Thoracic aorta (tissue), 2 donors: ENCODE measurements around the gene KCNB1. TPM values are rescaled to one million over a fixed set of nuclear protein-coding genes. Genes with fewer than 3 reads are reported as not detected.

Source experiments
- ATAC-seq: fragments of 150-250 bp; one replicate; pipeline ENCODE4 v1.8.0; 2017; ENCODE audit warnings: low read depth; ENCODE audit not compliant: insufficient number of reproducible peaks, low FRiP score
- DNase-seq: peaks from one replicate; pipeline ENCODE4 v3.0.0-alpha.2; 2020; ENCODE audit warnings: low spot score
- H3K27ac ChIP-seq, 2 donors: fragments of 200-600 bp; sonication (generic); 1 replicate in 1 of 2; 2 replicates in 1 of 2; pipeline ENCODE4 v1.5.1; 2016; ENCODE audit warnings: mild to moderate bottlenecking in 2 of 2, moderate library complexity in 2 of 2
- H3K27me3 ChIP-seq: fragments of 200-600 bp; sonication (generic); replicated peaks from 2 replicates; pipeline ENCODE4 v1.6.0; 2016; ENCODE audit warnings: mild to moderate bottlenecking; ENCODE audit not compliant: insufficient read depth
- H3K36me3 ChIP-seq: fragments of 200-600 bp; sonication (generic); one replicate; pipeline ENCODE4 v1.5.1; 2016
- H3K4me1 ChIP-seq, 2 donors: fragments of 200-600 bp; sonication (generic); 1 replicate in 1 of 2; 2 replicates in 1 of 2; pipeline versions ENCODE4 v1.5.1 to v1.6.0; 2016; ENCODE audit warnings: low read depth in 2 of 2, mild to moderate bottlenecking in 1 of 2; ENCODE audit not compliant: control insufficient read depth in 1 of 2
- H3K4me3 ChIP-seq: fragments of 200-600 bp; sonication (generic); 2 replicates; pipeline ENCODE4 v1.5.1; 2016; ENCODE audit warnings: mild to moderate bottlenecking
- H3K9me3 ChIP-seq: fragments of 200-600 bp; sonication (generic); 2 replicates; pipeline ENCODE4 v1.5.1; 2016
- total RNA-seq, 2 donors: library from RNA; depleted of rRNA; stranded (reverse); fragments of >200 nt; gene quantifications; one replicate each; pipeline versions ENCODE4 v1.1.0 to v1.2.3, GENCODE V29; 2016
- TF ChIP-seq, protein P1 (sequence below): fragments of 200-600 bp; sonication (generic); IDR thresholded peaks from one replicate; pipeline ENCODE4 v1.5.1; 2019; ENCODE audit warnings: antibody characterized with exemption

Gene KCNB1
- total RNA-seq, 2 donors from 2014 or later = 1.4 to 2.3 TPM

- ATAC-seq (no peak), DNase-seq (no peak)
- TF ChIP-seq, protein P1, sequence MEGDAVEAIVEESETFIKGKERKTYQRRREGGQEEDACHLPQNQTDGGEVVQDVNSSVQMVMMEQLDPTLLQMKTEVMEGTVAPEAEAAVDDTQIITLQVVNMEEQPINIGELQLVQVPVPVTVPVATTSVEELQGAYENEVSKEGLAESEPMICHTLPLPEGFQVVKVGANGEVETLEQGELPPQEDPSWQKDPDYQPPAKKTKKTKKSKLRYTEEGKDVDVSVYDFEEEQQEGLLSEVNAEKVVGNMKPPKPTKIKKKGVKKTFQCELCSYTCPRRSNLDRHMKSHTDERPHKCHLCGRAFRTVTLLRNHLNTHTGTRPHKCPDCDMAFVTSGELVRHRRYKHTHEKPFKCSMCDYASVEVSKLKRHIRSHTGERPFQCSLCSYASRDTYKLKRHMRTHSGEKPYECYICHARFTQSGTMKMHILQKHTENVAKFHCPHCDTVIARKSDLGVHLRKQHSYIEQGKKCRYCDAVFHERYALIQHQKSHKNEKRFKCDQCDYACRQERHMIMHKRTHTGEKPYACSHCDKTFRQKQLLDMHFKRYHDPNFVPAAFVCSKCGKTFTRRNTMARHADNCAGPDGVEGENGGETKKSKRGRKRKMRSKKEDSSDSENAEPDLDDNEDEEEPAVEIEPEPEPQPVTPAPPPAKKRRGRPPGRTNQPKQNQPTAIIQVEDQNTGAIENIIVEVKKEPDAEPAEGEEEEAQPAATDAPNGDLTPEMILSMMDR = no peak
- H3K36me3 ChIP-seq = no peaks in the 10 kb centered on the region
- no peaks in the 10 kb centered on the region for H3K4me1 ChIP-seq
- no peaks in the 10 kb centered on the region for H3K9me3 ChIP-seq
- H3K4me3 ChIP-seq = no peak overlapping the region
- no peak overlapping the region for H3K27ac ChIP-seq
- no peaks in the 10 kb centered on the region for H3K27me3 ChIP-seq
Observed at GRCh38 chr20:49459684-49460083, 22.8 kb downstream of the KCNB1 start.

- no peak overlapping the region for H3K27ac ChIP-seq
- no peak for DNase-seq
- ATAC-seq = no peak
- no peaks in the 10 kb centered on the region for H3K36me3 ChIP-seq
- H3K4me3 ChIP-seq = no peak overlapping the region
- TF ChIP-seq, protein P1 = no peak
- no peaks in the 10 kb centered on the region for H3K27me3 ChIP-seq
- H3K9me3 ChIP-seq = no peaks in the 10 kb centered on the region
- H3K4me1 ChIP-seq = peaks cover under 1% of the 10 kb centered on the region in 2 donors
Observed at GRCh38 chr20:49457444-49457843, 25.0 kb downstream of the KCNB1 start.

GRCh38 chr20:49456646-49457045 is 25.8 kb downstream of the KCNB1 start:
- DNase-seq (no peak), ATAC-seq (no peak)

DNA sequence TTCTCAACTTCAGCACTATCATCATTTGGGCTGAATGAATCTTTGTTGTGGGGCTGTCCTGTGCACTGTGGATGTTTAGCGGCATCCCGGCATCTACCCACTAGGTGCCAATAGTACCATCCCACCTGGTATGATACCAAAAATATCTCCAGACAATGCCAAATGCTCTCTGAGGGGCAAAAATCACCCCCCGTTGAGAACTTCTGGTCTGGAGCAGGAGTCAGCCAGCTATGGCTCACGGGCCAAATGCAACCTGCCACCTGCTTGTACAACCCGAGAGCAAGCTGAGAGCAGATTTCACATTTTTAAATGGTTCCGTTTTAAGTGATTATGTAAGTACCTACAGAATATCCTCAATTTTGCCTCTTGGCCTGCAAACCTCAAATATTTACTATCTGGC is 26.8 kb downstream of the KCNB1 start:
- Histone ChIP-seq H3K4me1 (peaks cover 6 to 10% of the 10 kb centered on the region in 2 donors), H3K4me3 (no peak overlapping the region), H3K27ac (no peak overlapping the region), H3K36me3 (no peaks in the 10 kb centered on the region), H3K27me3 (no peaks in the 10 kb centered on the region), H3K9me3 (no peaks in the 10 kb centered on the region)
- TF ChIP-seq, protein P1 = no peak
- DNase-seq (no peak), ATAC-seq (no peak)

More at GRCh38 chr20:49456646-49457045, 25.8 kb downstream of the KCNB1 start:
- Histone ChIP-seq H3K4me3 (no peak overlapping the region), H3K27me3 (no peaks in the 10 kb centered on the region), H3K4me1 (peaks cover 6 to 9% of the 10 kb centered on the region in 2 donors), H3K36me3 (no peaks in the 10 kb centered on the region), H3K9me3 (no peaks in the 10 kb centered on the region), H3K27ac (no peak overlapping the region)
- TF ChIP-seq, protein P1 = no peak

DNA sequence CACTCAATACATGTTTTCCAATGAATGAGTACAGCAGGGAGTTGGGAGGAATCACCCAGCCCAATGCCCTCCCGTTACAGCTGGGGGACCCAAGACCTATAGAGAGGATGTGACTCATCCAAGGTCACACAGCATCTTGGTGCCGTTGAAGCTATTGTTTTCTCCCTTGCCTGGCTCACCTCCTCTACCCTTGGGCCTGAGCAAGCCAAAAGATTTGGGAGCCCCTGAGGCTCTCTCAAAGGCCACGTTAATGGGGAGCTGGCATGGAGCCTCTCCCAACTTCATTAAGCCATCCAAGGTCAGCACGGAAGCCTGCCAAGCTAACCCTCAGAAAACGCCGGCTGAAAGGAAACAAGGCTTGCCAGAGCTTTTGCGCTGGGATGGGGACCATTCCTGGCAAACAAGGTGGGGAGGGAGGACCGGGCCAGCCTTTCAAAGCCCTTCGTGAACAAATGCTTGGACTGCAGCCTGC is 30.4 kb downstream of the KCNB1 start:
- no peaks in the 10 kb centered on the region for H3K27me3 ChIP-seq
- no peak overlapping the region for H3K27ac ChIP-seq
- DNase-seq = no peak
- no peaks in the 10 kb centered on the region for H3K9me3 ChIP-seq
- H3K36me3 ChIP-seq = no peaks in the 10 kb centered on the region
- no peak overlapping the region for H3K4me3 ChIP-seq
- peaks cover 9 to 24% of the 10 kb centered on the region in 2 donors for H3K4me1 ChIP-seq
- TF ChIP-seq, protein P1 = no peak
- ATAC-seq = no peak
